Measurements from ENCODE around the gene OR4A15.

Gene OR4A15

DNA sequence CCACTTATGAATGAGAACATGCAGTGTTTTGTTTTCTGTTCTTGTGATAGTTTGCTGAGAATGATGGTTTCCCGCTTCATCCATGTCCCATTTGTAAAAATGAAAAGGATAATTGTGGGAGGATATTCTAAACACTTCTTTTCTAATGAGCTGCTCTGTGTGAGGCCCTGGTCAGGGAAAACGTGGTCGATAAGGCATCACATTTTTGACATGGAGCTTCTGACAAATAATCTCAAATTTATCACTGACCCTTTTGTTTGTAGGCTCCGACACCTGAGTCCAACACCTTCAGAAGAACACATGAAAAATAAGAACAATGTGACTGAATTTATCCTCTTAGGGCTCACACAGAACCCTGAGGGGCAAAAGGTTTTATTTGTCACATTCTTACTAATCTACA lies at the start of gene OR4A15:
Gene OR4A15, plus strand, starts transcription at position 301 of the 400 bp plus-strand sequence. Its CDS starts 0 bp downstream, at position 301.
- no peak for DNase-seq

DNA sequence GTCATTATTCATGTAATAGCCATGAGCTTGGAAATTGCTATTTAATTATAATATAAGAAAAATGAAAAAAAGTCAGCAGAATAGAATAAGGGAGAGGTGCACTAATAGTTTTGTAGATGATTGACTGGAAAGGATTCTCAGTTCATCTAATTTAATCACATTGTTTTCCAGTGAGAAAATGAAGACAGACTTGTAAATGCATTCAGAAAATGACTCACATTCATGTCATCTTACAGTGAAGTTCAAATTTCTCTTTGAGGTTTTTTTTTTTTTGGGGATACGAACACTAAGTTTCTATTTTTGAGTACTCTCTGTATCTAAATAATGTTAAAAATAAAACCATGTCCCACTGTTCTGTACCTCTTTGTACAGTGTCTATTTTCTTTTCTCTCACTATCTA lies 43.3 kb upstream of the OR4A15 start:
- DNase-seq = no peak

DNA sequence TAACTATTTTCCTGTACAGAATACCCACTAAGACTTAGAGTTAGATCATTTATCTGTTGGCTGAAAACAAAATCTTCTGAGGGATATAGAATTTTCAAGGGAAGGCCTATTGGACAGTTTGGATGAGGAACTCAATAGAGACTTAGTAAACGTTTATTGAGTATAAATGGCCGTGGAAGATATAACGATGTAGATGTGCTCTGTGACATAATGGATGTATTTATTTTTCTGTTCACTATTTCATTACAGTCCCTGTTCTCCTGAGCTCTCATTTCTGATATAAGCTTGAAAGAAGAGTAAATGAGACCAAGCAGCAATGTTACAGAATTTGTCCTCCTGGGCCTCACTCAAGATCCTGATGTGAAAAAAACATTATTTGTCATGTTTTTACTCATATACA lies 24.9 kb upstream of the OR4A15 start, which contains the start of gene OR4A16:
Gene OR4A16, plus strand, starts transcription at position 301 of the 400 bp plus-strand sequence. Its CDS starts 0 bp downstream, at position 301.
- DNase-seq = no peak

DNA sequence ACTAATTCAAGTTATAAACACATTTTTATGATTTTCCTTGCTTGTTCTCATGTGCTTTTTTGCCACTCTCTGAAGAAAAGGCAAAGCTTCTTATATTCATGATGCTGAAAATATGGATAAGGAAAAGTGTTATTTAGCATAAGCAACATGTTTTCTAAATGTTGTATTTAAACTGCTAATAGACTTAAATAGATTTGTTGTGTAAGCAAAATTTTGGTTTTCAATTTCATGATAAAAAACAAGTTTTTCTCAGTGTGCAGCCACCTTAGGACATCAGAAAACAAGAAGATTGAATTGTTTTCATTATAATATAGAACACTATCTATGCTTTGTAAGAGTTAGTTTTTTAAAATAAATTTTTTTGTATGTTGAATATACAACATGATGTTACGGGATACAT lies 22.5 kb upstream of the OR4A15 start:
- DNase-seq = no peak

DNA sequence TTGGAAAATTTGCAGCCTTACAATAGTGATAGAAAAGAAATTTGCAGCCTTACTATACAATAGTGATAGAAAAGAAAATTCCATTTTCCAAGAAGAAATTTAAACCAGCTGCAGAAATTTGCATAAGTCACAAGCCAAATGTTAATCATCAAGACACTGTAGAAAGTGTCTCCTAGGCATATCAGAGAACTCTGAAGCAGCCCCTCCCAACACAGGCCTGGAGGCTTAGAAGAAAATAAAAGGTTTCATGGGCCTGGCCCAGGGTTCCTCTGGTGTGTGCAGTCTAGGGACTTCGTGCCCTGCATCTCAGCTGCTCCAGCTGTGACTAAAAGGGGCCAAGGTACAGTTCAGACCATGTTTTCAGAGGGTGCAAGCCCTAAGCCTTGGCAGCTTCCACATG lies 18.7 kb upstream of the OR4A15 start:
- no peak for DNase-seq

DNA sequence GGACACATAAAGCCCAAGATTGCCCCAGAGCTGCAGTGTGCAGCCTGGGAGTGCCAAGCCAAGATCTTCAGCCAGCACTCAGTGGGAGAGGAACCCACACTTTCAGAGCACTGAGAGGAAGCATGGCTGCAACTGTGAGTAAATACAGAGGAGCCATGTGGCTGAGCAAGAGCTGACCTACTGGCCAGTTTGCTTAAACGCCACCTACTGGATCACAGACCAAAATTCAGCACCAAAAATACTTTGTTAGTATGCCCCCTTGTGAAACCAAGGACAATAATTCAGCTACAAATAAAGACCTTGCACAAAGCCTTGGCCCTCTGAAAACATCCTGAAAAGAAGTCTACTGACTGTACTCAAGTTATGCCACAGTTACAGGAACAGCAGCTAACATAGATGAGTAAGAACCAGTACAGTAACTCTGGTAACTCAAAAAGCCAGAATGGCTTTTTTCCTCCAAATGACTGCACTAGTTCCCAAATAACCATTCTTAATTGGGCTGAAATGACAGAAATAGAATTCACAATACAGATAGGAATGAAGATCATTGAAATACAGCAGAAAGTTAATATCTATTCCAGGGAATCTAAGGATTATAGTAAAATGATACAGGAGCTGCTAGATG lies 10.1 kb upstream of the OR4A15 start:
- no peak for DNase-seq

DNA sequence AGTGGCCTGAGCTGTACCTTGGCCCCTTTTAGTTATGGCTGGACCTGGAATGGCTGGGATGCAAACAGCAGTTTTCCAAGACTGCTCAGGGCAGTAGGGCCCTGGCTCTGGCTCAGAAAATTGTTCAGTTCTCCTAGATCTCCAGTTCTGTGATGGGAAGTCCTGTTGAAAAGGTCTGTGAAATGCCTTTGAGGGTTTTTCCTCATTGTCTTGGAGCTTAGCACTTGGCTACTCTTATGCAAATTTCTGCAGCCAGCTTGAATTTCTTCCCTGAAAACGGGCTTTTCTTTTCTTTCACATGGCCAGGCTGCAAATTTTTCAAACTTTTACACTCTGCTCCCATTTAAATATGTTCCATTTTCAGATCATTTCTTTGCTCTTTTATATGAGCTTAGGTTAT lies 33.2 kb downstream of the OR4A15 start:
- DNase-seq = no peak

Measured in activated CD8-positive, alpha-beta memory T cell treated with anti-CD3 and anti-CD28 coated beads for 24 hours (primary cell).